GM23338 (cell line): ENCODE data around the gene CTDSP1. TPM values are rescaled to one million over a fixed set of nuclear protein-coding genes. Genes with fewer than 3 reads are reported as not detected.

Experiments
- ATAC-seq: fragments of 200-7000 bp; cut with Tn5 transposase; 3 replicates; pipeline ENCODE4 v1.9.1; 2020
- DNase-seq: peaks from one replicate; pipeline ENCODE4 v3.0.0-alpha.2; 2015; ENCODE audit warnings: low spot score
- H2AFZ ChIP-seq: fragments of 200-600 bp; sonication (generic); 2 replicates; pipeline ENCODE4 v1.8.0; 2016; ENCODE audit warnings: antibody characterized with exemption, mild to moderate bottlenecking, moderate library complexity
- H3F3A ChIP-seq: fragments of 200-600 bp; sonication (generic); replicated peaks from 2 replicates; pipeline ENCODE4 v1.8.0; 2017; ENCODE audit warnings: antibody characterized with exemption, mixed run types, low read depth
- H3K27ac ChIP-seq: fragments of 200-600 bp; sonication (generic); 2 replicates; pipeline ENCODE4 v1.6.1; 2016; ENCODE audit warnings: low read depth
- H3K27me3 ChIP-seq: fragments of 200-600 bp; sonication (generic); 2 replicates; pipeline ENCODE4 v1.8.0; 2016; ENCODE audit warnings: mild to moderate bottlenecking, mixed run types, moderate library complexity; ENCODE audit not compliant: insufficient read depth
- H3K36me3 ChIP-seq: fragments of 200-600 bp; sonication (generic); 2 replicates; pipeline ENCODE4 v1.8.0; 2016; ENCODE audit warnings: mild to moderate bottlenecking; ENCODE audit not compliant: insufficient read depth
- H3K4me1 ChIP-seq: fragments of 200-600 bp; sonication (generic); 2 replicates; pipeline ENCODE4 v1.8.0; 2016; ENCODE audit warnings: mild to moderate bottlenecking, moderate library complexity; ENCODE audit not compliant: insufficient read depth
- H3K4me2 ChIP-seq: fragments of 200-600 bp; sonication (generic); 2 replicates; pipeline ENCODE4 v1.7.1; 2017; ENCODE audit warnings: mixed run types
- H3K4me3 ChIP-seq: fragments of 200-600 bp; sonication (generic); 2 replicates; pipeline ENCODE4 v1.6.1; 2016; ENCODE audit warnings: mixed run types
- H3K79me2 ChIP-seq: fragments of 200-600 bp; sonication (generic); replicated peaks from 2 replicates; pipeline ENCODE4 v1.8.0; 2017; ENCODE audit warnings: mild to moderate bottlenecking; ENCODE audit not compliant: insufficient read depth
- H3K9me2 ChIP-seq: fragments of 200-600 bp; sonication (generic); 2 replicates; pipeline ENCODE4 v1.8.0; 2017; ENCODE audit not compliant: insufficient read depth
- H4K20me1 ChIP-seq: fragments of 200-600 bp; sonication (generic); replicated peaks from 2 replicates; pipeline ENCODE4 v1.8.0; 2017; ENCODE audit warnings: mild to moderate bottlenecking; ENCODE audit not compliant: insufficient read depth
- H3K27ac Mint-ChIP-seq: 2 replicates; pipeline ENCODE4 v1.8.0; 2020; ENCODE audit warnings: inconsistent platforms, mild to moderate bottlenecking, moderate library complexity, mixed read lengths
- H3K27me3 Mint-ChIP-seq: 3 replicates; pipeline ENCODE4 v1.8.0; 2022; ENCODE audit warnings: low read depth, mild to moderate bottlenecking, moderate library complexity, mixed read lengths, inconsistent platforms; ENCODE audit not compliant: insufficient read depth, poor library complexity
- H3K36me3 Mint-ChIP-seq: 3 replicates; pipeline ENCODE4 v1.8.0; 2021; ENCODE audit warnings: low read depth, mild to moderate bottlenecking, inconsistent platforms, moderate library complexity, mixed read lengths
- H3K4me1 Mint-ChIP-seq: 3 replicates; pipeline ENCODE4 v1.8.0; 2020; ENCODE audit warnings: mild to moderate bottlenecking, inconsistent platforms, mixed read lengths
- H3K4me3 Mint-ChIP-seq: 3 replicates; pipeline ENCODE4 v1.8.0; 2021; ENCODE audit warnings: moderate library complexity, mild to moderate bottlenecking, inconsistent platforms, mixed read lengths
- H3K9me3 Mint-ChIP-seq: 3 replicates; pipeline ENCODE4 v1.8.0; 2020; ENCODE audit warnings: moderate library complexity, mild to moderate bottlenecking, inconsistent platforms, mixed read lengths
- CREB1 ChIP-seq: fragments of 250-450 bp; sonication (Bioruptor Pico); IDR thresholded peaks from 2 replicates; pipeline ENCODE4 v1.5.0; 2020; ENCODE audit warnings: low read depth, mild to moderate bottlenecking, moderate library complexity
- CTCF ChIP-seq, 2 experiments: fragments of 200-600 bp in 1 of 2; sonication (generic) in 1 of 2; conservative IDR thresholded peaks; 2 replicates each; pipeline versions ENCODE4 v1.5.1 to v1.6.1; 2016 to 2017; ENCODE audit warnings: antibody characterized with exemption in 2 of 2, low read depth in 2 of 2, mild to moderate bottlenecking in 2 of 2, moderate library complexity in 1 of 2
- ETS1 ChIP-seq: IDR thresholded peaks from 2 replicates; pipeline ENCODE4 v1.6.1; 2016; ENCODE audit warnings: antibody characterized with exemption
- EZH2 ChIP-seq: fragments of 200-600 bp; sonication (generic); IDR thresholded peaks from one replicate; pipeline ENCODE4 v1.8.0; 2017; ENCODE audit warnings: antibody characterized with exemption, mild to moderate bottlenecking, low read depth; ENCODE audit not compliant: unreplicated experiment
- NANOG ChIP-seq: IDR thresholded peaks from 2 replicates; pipeline ENCODE4 v1.6.1; 2016; ENCODE audit warnings: antibody characterized with exemption, borderline replicate concordance
- POLR2AphosphoS5 ChIP-seq: IDR thresholded peaks from 2 replicates; pipeline ENCODE4 v1.6.1; 2016; ENCODE audit warnings: antibody characterized with exemption, low read depth
- REST ChIP-seq: IDR thresholded peaks from one replicate; pipeline ENCODE4 v1.6.1; 2018; ENCODE audit warnings: antibody characterized with exemption; ENCODE audit not compliant: unreplicated experiment
- ZNF114 ChIP-seq: fragments of 250-450 bp; sonication (Bioruptor Pico); IDR thresholded peaks from 2 replicates; pipeline ENCODE4 v1.5.0; 2020; ENCODE audit warnings: mild to moderate bottlenecking, moderate library complexity
- ZNF331 ChIP-seq: fragments of 250-450 bp; sonication (Bioruptor Pico); IDR thresholded peaks from 2 replicates; pipeline ENCODE4 v1.5.0; 2020; ENCODE audit warnings: low read depth, mild to moderate bottlenecking, moderate library complexity
- ZNF462 ChIP-seq: fragments of 250-450 bp; sonication (Bioruptor Pico); IDR thresholded peaks from 2 replicates; pipeline ENCODE4 v1.5.0; 2020; ENCODE audit warnings: mild to moderate bottlenecking, moderate library complexity
- polyA plus RNA-seq: library from polyadenylated mRNA; unstranded; fragments of >200 nt; fragmentation: Nextera tagmentation; extraction: Ambion mirVana; gene quantifications from 2 replicates; pipeline ENCODE4 v1.2.1, GENCODE V29; 2016
- total RNA-seq: library from RNA; depleted of rRNA; stranded (reverse); fragments of >200 nt; shearing (Covaris generic); gene quantifications from 2 replicates; pipeline ENCODE4 v1.2.3, GENCODE V29; 2014

CTDSP1 gene
- total and polyA plus RNA-seq, 2 experiments from 2014 or later = 6.7 to 21.8 TPM

- H3K9me3 Mint-ChIP-seq = no peaks in the 10 kb centered on the region
- no peaks in the 10 kb centered on the region for H3K79me2 ChIP-seq
These were observed 47.4 kb downstream of the CTDSP1 start for GRCh38 chr2:218447072-218447471.

More at GRCh38 chr2:218447072-218447471, 47.4 kb downstream of the CTDSP1 start:
- Histone ChIP-seq H3K4me1 (0 out of 2 replicates have a peak, but pooled peaks cover 10% of the 10 kb centered on the region), H2AFZ (no peak overlapping the region), H3K9me2 (no peaks in the 10 kb centered on the region), H3K4me3 (no peak overlapping the region), H4K20me1 (no peaks in the 10 kb centered on the region; the same call in 1 of the 2 replicates), H3K4me2 (no peak overlapping the region), H3F3A (no peaks in the 10 kb centered on the region), H3K36me3 (no peaks in the 10 kb centered on the region; the same call in none of the 2 replicates), H3K27ac (no peak overlapping the region), H3K27me3 (no peaks in the 10 kb centered on the region)
- no peak for TF ChIP-seq ETS1
- TF ChIP-seq ZNF331 (CRISPR knock-in tag) = no peak
- no peak for TF ChIP-seq ZNF114 (CRISPR knock-in tag)
- no peak for TF ChIP-seq ZNF462 (CRISPR knock-in tag)
- no peak for TF ChIP-seq CTCF (conservative IDR thresholded peaks at IDR 0.05; ENCODE audit: low read depth in 2 of 2)
- no peak for TF ChIP-seq POLR2AphosphoS5
- TF ChIP-seq CREB1 (CRISPR knock-in tag) = no peak
- TF ChIP-seq NANOG = no peak
- no peak for TF ChIP-seq REST
- no peak for TF ChIP-seq EZH2
- no peak for ATAC-seq
- Mint-ChIP-seq H3K27ac (no peak overlapping the region), H3K27me3 (peaks cover 2% of the 10 kb centered on the region), H3K36me3 (peaks cover 18% of the 10 kb centered on the region), H3K4me3 (no peak overlapping the region), H3K4me1 (peaks cover 12% of the 10 kb centered on the region; the same call in 2 of the 3 replicates)
- DNase-seq = no peak
